GM19025 (cell line): Measurements from ENCODE around the gene MAP7.
"Not testable (repeated sequence)": the region's sequence is repeated elsewhere in the genome, so short reads cannot be mapped to it uniquely, and the experiment has no call there.

Experiments used
- ATAC-seq: cut with Tn5 transposase; IDR thresholded peaks from one replicate; pipeline ENCODE4 v1.9.1; 2021; ENCODE audit warnings: mild to moderate bottlenecking, low read depth, moderate library complexity; ENCODE audit not compliant: unreplicated experiment

MAP7 gene

DNA sequence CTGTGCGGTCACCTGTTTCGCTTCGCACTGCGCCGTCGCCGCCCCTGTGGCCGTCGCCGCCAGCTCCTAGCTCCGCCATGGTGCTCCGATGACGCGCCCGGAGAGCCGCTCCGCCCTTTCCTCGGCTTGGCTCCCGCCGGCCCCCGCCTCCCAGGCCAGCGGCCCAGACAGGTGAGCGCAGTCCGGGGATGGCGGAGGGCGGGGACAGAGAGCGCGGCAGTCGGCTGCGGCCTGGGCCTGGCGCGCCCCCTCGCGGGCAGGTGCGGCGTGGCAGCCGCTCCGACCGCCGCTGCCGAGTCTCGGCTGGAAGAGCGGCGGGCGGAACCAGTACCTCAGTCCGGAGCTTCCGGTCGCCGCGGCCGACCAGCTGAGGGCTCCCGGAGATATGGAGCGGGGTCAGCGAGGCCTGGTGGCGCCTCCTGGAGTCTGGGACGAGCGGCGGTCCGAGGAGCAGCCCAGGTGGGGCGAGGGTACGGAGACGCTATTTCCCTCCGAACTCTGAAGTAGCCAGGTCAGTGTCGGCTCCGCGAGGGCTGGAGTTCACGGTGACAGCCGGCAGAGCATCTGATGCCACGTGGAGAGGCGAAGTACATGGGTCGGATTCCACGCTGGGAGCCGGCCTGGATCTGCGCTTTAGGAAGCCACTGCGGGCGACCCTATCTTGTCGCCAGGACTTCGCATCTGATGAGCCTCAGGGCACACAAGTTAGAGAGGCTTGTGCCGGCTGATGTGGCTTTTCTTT lies at the start of gene MAP7:
Gene MAP7, minus strand, starts transcription at position 93 of the 742 bp plus-strand sequence. Its CDS starts 14 bp downstream, at position 79.
- ATAC-seq: peak; percentile 65

DNA sequence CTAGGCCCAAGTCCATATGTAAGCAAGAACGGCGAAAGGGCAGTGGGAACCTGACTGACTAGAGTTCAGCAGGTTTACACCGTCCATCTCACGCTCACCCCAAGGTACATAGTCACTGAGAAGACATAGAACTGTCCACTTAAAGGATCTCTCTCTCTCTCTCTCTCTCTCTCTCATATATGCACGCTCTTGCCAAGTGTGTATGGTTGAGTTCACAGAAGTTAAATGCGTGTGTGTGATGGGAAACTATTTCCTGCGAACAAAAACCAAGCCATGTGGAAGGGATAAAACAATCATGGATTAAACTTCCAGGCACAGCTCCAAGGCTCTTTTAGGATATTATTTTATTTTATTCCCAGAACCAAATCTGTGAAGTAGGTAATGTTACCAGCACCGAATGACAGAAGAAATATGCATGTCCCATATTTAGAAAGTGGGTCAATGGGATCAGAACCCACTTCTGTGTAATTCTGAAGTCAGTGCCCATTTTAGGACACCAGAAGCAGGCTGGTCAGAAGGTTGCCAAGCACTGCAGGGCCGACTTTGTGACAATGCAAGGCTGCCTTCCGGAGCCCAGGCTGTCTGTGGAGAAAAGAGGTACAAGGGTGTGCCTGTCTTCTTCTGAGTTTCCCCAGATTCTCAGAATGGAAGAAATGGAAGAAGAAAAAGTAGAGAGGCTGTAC lies 49.2 kb upstream of the MAP7 start:
- ATAC-seq: no peak

DNA sequence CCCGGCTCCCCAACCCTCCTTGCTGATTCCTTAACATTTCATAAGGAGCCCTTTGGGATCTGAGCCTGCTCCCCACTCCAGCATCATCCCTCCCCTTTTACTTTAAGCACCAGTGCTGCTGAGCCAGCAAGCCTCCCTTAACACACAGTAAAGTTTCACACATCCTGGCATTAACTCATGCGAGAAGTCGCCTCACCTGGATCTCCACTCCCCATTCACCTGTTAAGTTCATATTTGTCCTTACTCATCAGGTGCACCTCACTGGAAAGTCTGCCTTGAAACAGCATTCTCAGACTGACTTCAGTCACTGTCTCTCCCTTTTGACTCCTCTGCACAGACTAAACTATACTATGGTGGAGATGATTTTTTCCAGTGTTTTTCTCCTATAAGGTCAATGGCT lies 47.8 kb upstream of the MAP7 start:
- no peak for ATAC-seq

GRCh38 chr6:136594671-136595070 lies 44.4 kb upstream of the MAP7 start:
- no peak for ATAC-seq

DNA sequence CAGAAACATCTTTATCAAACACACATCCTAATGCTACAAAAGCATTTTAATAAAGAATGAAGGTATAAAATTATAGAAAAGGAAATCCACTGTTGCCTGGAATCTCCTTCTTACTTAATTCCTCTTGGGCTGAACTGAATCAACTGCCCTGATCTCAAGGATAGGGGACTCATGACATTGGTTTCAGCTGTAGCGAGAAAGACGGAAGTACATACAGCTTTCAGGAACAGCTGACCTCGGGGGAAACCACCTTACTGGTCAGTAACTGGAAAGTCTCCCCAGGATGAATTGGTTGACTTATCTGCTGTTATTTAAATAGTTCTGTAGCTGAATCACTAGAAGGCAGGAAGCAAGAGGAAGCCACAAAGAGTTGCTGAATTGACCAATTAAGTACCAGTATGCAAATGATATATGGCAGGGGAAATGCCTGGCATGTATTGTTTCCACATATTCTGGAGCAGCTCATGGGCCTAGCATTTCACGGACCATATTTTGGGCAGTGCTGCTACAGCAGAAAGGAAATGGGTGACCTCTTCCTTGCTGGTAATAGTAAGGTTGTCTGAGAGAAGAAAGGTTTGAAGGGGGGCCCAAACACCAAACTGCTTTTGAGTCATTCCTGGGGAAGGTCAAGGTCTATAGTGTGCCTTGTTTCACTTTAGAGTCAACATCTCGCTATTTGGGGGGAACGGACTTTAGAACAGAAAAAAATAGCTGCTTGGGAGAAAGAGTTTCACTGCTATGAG lies 43.7 kb upstream of the MAP7 start:
- peak; percentile 93 for ATAC-seq

- no peak for ATAC-seq
Measured at GRCh38 chr6:136592930-136593673, 42.9 kb upstream of the MAP7 start.

GRCh38 chr6:136591617-136592016 lies 41.4 kb upstream of the MAP7 start:
- no peak for ATAC-seq

DNA sequence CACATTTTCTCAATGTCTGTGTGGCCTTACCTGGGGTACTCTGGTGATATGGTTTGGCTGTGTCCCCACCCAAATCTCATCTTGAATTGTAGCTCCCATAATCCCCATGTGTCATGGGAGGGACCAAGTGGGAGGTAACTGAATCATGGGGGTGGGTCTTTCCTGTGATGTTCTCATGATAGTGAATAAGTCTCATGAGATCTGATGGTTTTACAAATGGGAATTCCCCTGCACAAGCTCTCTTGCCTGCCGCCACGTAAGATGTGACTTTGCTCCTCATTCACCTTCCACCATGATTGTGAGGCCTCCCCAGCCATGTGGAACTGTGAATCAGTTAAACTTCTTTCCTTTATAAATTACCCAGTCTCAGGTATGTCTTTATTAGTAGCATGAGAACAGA lies 40.6 kb upstream of the MAP7 start:
- ATAC-seq: not testable (repeated sequence)

GRCh38 chr6:136587527-136587926 lies 37.3 kb upstream of the MAP7 start:
- no peak for ATAC-seq

DNA sequence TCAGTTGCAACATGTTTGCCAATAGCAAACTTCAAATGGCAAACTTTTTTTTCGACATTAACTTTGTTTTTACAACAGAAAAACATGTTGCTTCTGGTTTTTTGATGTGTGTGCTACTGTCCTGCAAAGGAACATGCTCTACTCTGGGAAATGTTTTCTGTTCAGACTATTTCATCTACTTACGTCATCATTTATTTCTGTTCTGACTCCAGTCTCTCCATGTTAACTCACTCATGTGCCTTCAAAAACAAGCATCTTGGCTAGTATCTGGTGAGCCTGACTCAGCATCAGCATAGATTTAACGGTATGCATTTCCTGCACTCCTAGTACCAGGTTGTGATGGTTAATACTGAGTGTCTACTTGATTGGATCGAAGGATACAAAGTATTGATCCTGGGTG lies 36.1 kb upstream of the MAP7 start:
- no peak for ATAC-seq

- ATAC-seq: not testable (repeated sequence)
Measured at GRCh38 chr6:136585523-136585922, 35.3 kb upstream of the MAP7 start.

- not testable (repeated sequence) for ATAC-seq
Measured at GRCh38 chr6:136584290-136584689, 34.1 kb upstream of the MAP7 start.

GRCh38 chr6:136582711-136583471 lies 32.7 kb upstream of the MAP7 start:
- ATAC-seq: no peak

DNA sequence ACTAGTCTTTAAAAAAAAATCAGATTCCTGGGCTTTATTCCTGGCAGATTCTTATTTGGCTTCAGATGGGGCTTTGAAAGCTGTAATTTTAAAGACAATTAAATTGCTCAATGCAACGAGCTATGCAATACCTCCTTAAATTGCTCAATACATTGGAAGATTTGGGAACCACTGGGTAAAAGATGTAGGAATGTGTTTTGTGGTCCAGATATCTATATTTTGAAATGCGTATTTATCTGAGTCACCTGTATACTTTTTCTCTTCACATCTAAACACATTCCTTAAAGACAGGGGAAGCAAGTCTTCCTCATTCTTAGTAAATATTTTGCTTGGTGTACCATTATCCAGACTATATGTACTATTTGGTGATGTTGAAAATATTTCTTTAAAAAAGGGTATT lies 29.6 kb upstream of the MAP7 start:
- ATAC-seq: no peak

- ATAC-seq: no peak
Measured at GRCh38 chr6:136576821-136577220, 26.6 kb upstream of the MAP7 start.

GRCh38 chr6:136571496-136571895 lies 21.3 kb upstream of the MAP7 start:
- no peak for ATAC-seq

- ATAC-seq: no peak
Measured at GRCh38 chr6:136571065-136571464, 20.8 kb upstream of the MAP7 start.

DNA sequence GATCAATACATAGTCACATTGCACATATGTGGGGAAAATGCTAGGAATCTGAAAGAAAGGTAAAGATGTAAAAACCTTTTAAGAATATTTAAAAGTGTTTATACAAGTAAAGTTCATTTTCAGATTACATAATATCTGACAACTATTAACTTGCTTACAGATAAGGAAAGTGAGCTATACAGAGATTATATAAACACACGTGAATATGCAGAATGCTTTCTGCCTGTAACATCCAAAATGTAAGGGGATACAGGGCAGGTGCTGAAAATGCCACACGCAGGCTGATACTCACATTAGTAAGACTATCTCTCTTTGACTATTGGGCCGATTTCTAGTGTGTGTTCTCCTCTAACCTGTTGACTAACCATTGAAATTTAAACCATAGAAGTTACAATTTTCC lies 17.9 kb upstream of the MAP7 start:
- no peak for ATAC-seq

DNA sequence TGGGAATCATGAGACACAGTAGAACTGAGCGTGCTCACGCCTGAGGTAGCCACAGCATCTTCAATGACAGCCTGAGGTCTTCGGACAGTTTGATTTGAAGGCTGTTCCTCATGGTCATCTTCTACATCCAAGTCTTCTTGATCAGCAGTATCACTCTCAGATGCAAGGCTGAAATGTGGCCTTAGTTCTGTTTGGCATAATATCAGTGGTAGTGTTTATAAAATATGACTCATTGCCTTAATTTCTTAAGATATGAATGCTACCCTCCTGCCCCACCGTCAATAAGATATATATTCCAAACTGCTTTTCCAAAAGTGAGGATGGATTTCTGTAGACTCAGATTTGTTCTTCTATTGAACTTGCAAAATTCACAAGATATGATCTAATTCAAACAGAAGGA lies 17.5 kb upstream of the MAP7 start:
- no peak for ATAC-seq

- no peak for ATAC-seq
Measured at GRCh38 chr6:136566851-136567250, 16.6 kb upstream of the MAP7 start.
